Astrocyte (in vitro differentiated cells and primary cell): ENCODE results near the gene KRT23. TPM values are rescaled to one million over a fixed set of nuclear protein-coding genes. Genes with fewer than 3 reads are reported as not detected.
A peak's percentile ranks its signal among the peaks of the same experiment; 100 is the strongest.

Experiments used
- DNase-seq: peaks from one replicate; pipeline ENCODE4 v3.0.0-alpha.2; 2010; ENCODE audit warnings: low read depth
- FAIRE-seq: peaks from 2 replicates; lab custom pipeline; 2011; peaks lifted over from hg19 to GRCh38; lab: Jason Lieb, UNC
- H2AFZ ChIP-seq: 2 replicates; pipeline ENCODE4 v1.6.0; 2012; ENCODE audit warnings: low read depth, low read length, inconsistent platforms
- H3K27ac ChIP-seq: 2 replicates; pipeline ENCODE4 v1.5.1; 2011; ENCODE audit warnings: low read depth, low read length, inconsistent platforms
- H3K27me3 ChIP-seq: 2 replicates; pipeline ENCODE4 v1.6.0; 2011; ENCODE audit warnings: low read length, inconsistent platforms; ENCODE audit not compliant: insufficient read depth
- H3K36me3 ChIP-seq: 2 replicates; pipeline ENCODE4 v1.5.1; 2011; ENCODE audit warnings: low read length, inconsistent platforms; ENCODE audit not compliant: insufficient read depth
- H3K4me1 ChIP-seq: 2 replicates; pipeline ENCODE4 v1.5.1; 2011; ENCODE audit warnings: low read length, inconsistent platforms; ENCODE audit not compliant: insufficient read depth
- H3K4me2 ChIP-seq: 2 replicates; pipeline ENCODE4 v1.6.0; 2012; ENCODE audit warnings: low read length, inconsistent platforms
- H3K4me3 ChIP-seq: 2 replicates; pipeline ENCODE4 v1.5.1; 2011; ENCODE audit warnings: low read depth, mild to moderate bottlenecking, low read length, inconsistent platforms; ENCODE audit not compliant: insufficient read depth
- H3K79me2 ChIP-seq: 2 replicates; pipeline ENCODE4 v1.6.0; 2012; ENCODE audit warnings: mild to moderate bottlenecking, low read length, inconsistent platforms; ENCODE audit not compliant: insufficient read depth
- H3K9ac ChIP-seq: 2 replicates; pipeline ENCODE4 v1.6.0; 2012; ENCODE audit warnings: mild to moderate bottlenecking, low read length, inconsistent platforms
- H3K9me3 ChIP-seq: 2 replicates; pipeline ENCODE4 v1.5.1; 2012; ENCODE audit warnings: low read depth, mild to moderate bottlenecking, low read length, inconsistent platforms; ENCODE audit not compliant: insufficient read depth
- H4K20me1 ChIP-seq: 2 replicates; pipeline ENCODE4 v1.6.0; 2012; ENCODE audit warnings: low read length, inconsistent platforms; ENCODE audit not compliant: insufficient read depth
- H3K27ac Mint-ChIP-seq: one replicate; pipeline ENCODE4 v1.8.0; 2021; ENCODE audit warnings: mild to moderate bottlenecking, mixed read lengths; ENCODE audit not compliant: unreplicated experiment
- H3K27me3 Mint-ChIP-seq: one replicate; pipeline ENCODE4 v1.8.0; 2021; ENCODE audit warnings: low read depth, mixed read lengths; ENCODE audit not compliant: unreplicated experiment
- H3K36me3 Mint-ChIP-seq: one replicate; pipeline ENCODE4 v1.8.0; 2021; ENCODE audit warnings: low read depth, mixed read lengths; ENCODE audit not compliant: unreplicated experiment
- H3K4me1 Mint-ChIP-seq: one replicate; pipeline ENCODE4 v1.8.0; 2021; ENCODE audit warnings: low read depth, mixed read lengths; ENCODE audit not compliant: unreplicated experiment
- H3K4me3 Mint-ChIP-seq: one replicate; pipeline ENCODE4 v1.8.0; 2021; ENCODE audit warnings: mild to moderate bottlenecking, moderate library complexity, mixed read lengths; ENCODE audit not compliant: unreplicated experiment
- H3K9me3 Mint-ChIP-seq: one replicate; pipeline ENCODE4 v1.8.0; 2021; ENCODE audit warnings: mild to moderate bottlenecking, mixed read lengths; ENCODE audit not compliant: unreplicated experiment
- EZH2 ChIP-seq: IDR thresholded peaks from 2 replicates; pipeline ENCODE4 v1.6.1; 2012; ENCODE audit warnings: mild to moderate bottlenecking, low read length, inconsistent platforms; ENCODE audit not compliant: insufficient read depth
- total RNA-seq: library from RNA; stranded (reverse); gene quantifications from 2 replicates; pipeline ENCODE4 v1.2.1, GENCODE V29; 2021
- TF ChIP-seq, protein P1 (sequence below): IDR thresholded peaks from 2 replicates; pipeline ENCODE4 v1.5.1; 2011; ENCODE audit warnings: low read depth, mild to moderate bottlenecking, inconsistent platforms, low read length, moderate library complexity; ENCODE audit not compliant: insufficient read depth

The KRT23 gene
- total RNA-seq, 1 donor from 2014 or later = not detected

DNA sequence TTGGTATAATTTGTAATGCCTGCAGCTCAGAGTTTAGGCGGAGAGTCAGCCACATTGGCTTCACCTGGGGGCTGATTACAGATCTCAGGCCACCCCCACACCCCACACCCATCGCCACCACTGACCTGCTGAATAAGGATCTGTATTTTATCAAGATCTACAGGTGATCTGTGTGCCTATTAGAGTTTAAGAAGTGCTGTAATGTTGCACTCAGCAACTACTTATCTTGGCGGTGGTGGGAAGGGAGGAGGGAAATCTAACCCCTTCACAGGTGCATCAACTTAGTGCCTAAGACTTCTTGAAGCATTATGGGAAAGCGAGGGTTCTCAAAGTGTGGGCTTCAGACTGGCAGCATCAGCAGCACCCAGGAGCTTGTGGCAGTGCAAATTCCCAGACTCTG, 34.9 kb downstream of the KRT23 start:
- H3K79me2 ChIP-seq = no peaks in the 10 kb centered on the region
- Mint-ChIP-seq H3K27ac (peak overlapping the region; percentile 15), H3K9me3 (no peaks in the 10 kb centered on the region), H3K27me3 (peaks cover 3% of the 10 kb centered on the region), H3K4me1 (peaks cover 16% of the 10 kb centered on the region), H3K36me3 (no peaks in the 10 kb centered on the region), H3K4me3 (no peak overlapping the region)
- no peaks in the 10 kb centered on the region for H3K9me3 ChIP-seq
- no peaks in the 10 kb centered on the region for H3K36me3 ChIP-seq
- DNase-seq (no peak), FAIRE-seq (no peak)
- peaks cover 14% of the 10 kb centered on the region for H3K4me1 ChIP-seq
- TF ChIP-seq, protein P1, sequence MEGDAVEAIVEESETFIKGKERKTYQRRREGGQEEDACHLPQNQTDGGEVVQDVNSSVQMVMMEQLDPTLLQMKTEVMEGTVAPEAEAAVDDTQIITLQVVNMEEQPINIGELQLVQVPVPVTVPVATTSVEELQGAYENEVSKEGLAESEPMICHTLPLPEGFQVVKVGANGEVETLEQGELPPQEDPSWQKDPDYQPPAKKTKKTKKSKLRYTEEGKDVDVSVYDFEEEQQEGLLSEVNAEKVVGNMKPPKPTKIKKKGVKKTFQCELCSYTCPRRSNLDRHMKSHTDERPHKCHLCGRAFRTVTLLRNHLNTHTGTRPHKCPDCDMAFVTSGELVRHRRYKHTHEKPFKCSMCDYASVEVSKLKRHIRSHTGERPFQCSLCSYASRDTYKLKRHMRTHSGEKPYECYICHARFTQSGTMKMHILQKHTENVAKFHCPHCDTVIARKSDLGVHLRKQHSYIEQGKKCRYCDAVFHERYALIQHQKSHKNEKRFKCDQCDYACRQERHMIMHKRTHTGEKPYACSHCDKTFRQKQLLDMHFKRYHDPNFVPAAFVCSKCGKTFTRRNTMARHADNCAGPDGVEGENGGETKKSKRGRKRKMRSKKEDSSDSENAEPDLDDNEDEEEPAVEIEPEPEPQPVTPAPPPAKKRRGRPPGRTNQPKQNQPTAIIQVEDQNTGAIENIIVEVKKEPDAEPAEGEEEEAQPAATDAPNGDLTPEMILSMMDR = no peak
- TF ChIP-seq EZH2 = no peak
- no peaks in the 10 kb centered on the region for H4K20me1 ChIP-seq
- no peak overlapping the region for H3K9ac ChIP-seq
- peak overlapping the region; percentile 61 for H3K27ac ChIP-seq
- no peak overlapping the region for H2AFZ ChIP-seq
- no peaks in the 10 kb centered on the region for H3K27me3 ChIP-seq
- no peak overlapping the region for H3K4me3 ChIP-seq
- H3K4me2 ChIP-seq = peak overlapping the region; percentile 61

DNA sequence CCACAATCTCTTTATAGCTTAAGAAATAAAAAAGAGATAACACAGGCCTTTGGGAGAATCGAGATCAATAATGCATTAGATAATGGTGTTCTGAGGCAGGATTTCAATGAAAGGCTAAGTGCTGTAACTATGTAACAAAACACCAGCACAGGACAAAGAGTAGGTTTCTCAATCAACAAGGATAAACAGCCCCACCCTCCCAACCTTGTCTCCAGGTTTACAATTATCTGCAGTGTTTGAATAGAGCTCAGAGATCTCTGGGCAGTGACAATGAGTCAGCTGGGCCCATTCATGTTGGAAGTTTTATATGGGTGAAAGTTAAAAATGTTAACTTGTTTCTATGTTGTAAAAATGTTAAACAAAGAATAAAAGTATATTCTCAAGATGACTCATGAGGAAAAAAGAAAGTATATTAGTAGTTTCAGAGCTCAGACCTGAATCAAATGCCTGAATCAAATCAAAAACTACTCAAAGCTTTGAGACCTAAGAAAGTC, 35.4 kb downstream of the KRT23 start:
- peaks cover 16% of the 10 kb centered on the region for H3K4me1 Mint-ChIP-seq
- Histone ChIP-seq H2AFZ (no peak overlapping the region), H3K4me3 (no peak overlapping the region), H3K36me3 (no peaks in the 10 kb centered on the region), H3K4me1 (peaks cover 14% of the 10 kb centered on the region), H4K20me1 (no peaks in the 10 kb centered on the region), H3K27me3 (no peaks in the 10 kb centered on the region), H3K9me3 (no peaks in the 10 kb centered on the region), H3K4me2 (no peak overlapping the region), H3K27ac (no peak overlapping the region), H3K79me2 (no peaks in the 10 kb centered on the region), H3K9ac (no peak overlapping the region)
- no peaks in the 10 kb centered on the region for H3K36me3 Mint-ChIP-seq
- DNase-seq (no peak), FAIRE-seq (no peak)
- TF ChIP-seq, protein P1 = no peak
- TF ChIP-seq EZH2 = no peak
- H3K4me3 Mint-ChIP-seq = no peak overlapping the region
- H3K27ac Mint-ChIP-seq = no peak overlapping the region
- peaks cover 3% of the 10 kb centered on the region for H3K27me3 Mint-ChIP-seq
- no peaks in the 10 kb centered on the region for H3K9me3 Mint-ChIP-seq

DNA sequence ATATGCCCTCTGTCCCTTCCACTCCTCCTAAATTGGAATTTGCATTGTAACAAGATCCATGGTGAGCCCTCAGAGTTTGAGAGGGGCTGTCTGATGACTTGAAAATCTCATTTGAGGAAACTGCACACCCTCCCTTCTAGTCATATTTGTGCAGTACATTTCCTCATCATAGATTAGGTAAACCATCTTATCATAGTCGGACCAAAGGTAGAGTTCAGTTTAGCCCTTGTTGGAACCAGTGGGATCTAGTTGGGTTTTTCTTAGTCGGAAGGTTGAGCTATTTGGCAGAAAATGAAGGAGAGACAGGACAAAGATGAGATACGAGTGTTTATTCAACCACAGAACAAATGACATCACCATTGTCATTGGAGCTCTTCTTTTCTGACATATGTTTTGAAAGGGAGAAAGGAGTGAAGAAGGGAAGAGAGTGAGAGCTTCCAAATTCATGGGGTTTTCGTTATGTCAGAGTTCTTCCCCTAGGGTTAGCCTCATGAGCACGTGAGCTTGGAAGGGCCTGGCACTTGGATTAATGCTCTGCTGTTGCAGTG, 36.6 kb downstream of the KRT23 start:
- Histone ChIP-seq H2AFZ (no peak overlapping the region), H3K27ac (no peak overlapping the region), H3K4me2 (no peak overlapping the region), H3K9me3 (no peaks in the 10 kb centered on the region), H3K36me3 (no peaks in the 10 kb centered on the region), H3K4me3 (no peak overlapping the region), H3K79me2 (no peaks in the 10 kb centered on the region), H3K9ac (no peak overlapping the region), H4K20me1 (no peaks in the 10 kb centered on the region), H3K4me1 (peaks cover 14% of the 10 kb centered on the region), H3K27me3 (no peaks in the 10 kb centered on the region)
- TF ChIP-seq, protein P1 = no peak
- no peak for TF ChIP-seq EZH2
- peaks cover 1% of the 10 kb centered on the region for H3K27me3 Mint-ChIP-seq
- FAIRE-seq (no peak), DNase-seq (no peak)
- H3K27ac Mint-ChIP-seq = no peak overlapping the region
- H3K4me3 Mint-ChIP-seq = no peak overlapping the region
- peaks cover 16% of the 10 kb centered on the region for H3K4me1 Mint-ChIP-seq
- H3K36me3 Mint-ChIP-seq = no peaks in the 10 kb centered on the region
- H3K9me3 Mint-ChIP-seq = no peaks in the 10 kb centered on the region
